HFFc6 (cell line): ENCODE data around the gene CASP6. TPM values are rescaled to one million over a fixed set of nuclear protein-coding genes. Genes with fewer than 3 reads are reported as not detected.

Source experiments
- DNase-seq: peaks from one replicate; pipeline ENCODE4 v3.0.0-alpha.2; 2018
- H3K27ac Mint-ChIP-seq: 2 replicates; pipeline ENCODE4 v1.8.0; 2020; ENCODE audit warnings: mild to moderate bottlenecking, mixed read lengths
- H3K27me3 Mint-ChIP-seq: 2 replicates; pipeline ENCODE4 v1.8.0; 2021; ENCODE audit warnings: mild to moderate bottlenecking, moderate library complexity, mixed read lengths; ENCODE audit not compliant: insufficient read depth
- H3K36me3 Mint-ChIP-seq: 2 replicates; pipeline ENCODE4 v1.8.0; 2021; ENCODE audit warnings: low read depth, mixed read lengths
- H3K4me1 Mint-ChIP-seq: 2 replicates; pipeline ENCODE4 v1.8.0; 2020; ENCODE audit warnings: low read depth, mixed read lengths
- H3K4me3 Mint-ChIP-seq: 2 replicates; pipeline ENCODE4 v1.8.0; 2020; ENCODE audit warnings: mild to moderate bottlenecking, moderate library complexity, mixed read lengths
- H3K9me3 Mint-ChIP-seq: 2 replicates; pipeline ENCODE4 v1.8.0; 2020; ENCODE audit warnings: mild to moderate bottlenecking, mixed read lengths
- total RNA-seq, 6 experiments: library from RNA; stranded (reverse); fragmentation: NEBNext Ultra II Directional; extraction: Animal tissue kit (Norgen Biotek cat#: 25700); gene quantifications; 2 replicates in 1 of 6; 3 replicates in 5 of 6; pipeline ENCODE4 v1.2.3, GENCODE V29; 2021
- TF ChIP-seq, protein P1 (sequence below): fragments of 200-600 bp; sonication (generic); IDR thresholded peaks from 2 replicates; pipeline ENCODE4 v1.5.0; 2021; ENCODE audit warnings: antibody characterized with exemption, mild to moderate bottlenecking

CASP6 gene
- total RNA-seq, 6 experiments from 2014 or later, result 14.2 to 19.9 (median 16.3) TPM

- H3K4me3 Mint-ChIP-seq, result no peak overlapping the region
- H3K27me3 Mint-ChIP-seq, result no peaks in the 10 kb centered on the region
- no peak overlapping the region for H3K27ac Mint-ChIP-seq
- peaks cover 6% of the 10 kb centered on the region for H3K36me3 Mint-ChIP-seq
- peaks cover 4% of the 10 kb centered on the region; the same call in 1 of the 2 replicates for H3K9me3 Mint-ChIP-seq
- no peak for DNase-seq
- H3K4me1 Mint-ChIP-seq, result no peaks in the 10 kb centered on the region
- TF ChIP-seq, protein P1, sequence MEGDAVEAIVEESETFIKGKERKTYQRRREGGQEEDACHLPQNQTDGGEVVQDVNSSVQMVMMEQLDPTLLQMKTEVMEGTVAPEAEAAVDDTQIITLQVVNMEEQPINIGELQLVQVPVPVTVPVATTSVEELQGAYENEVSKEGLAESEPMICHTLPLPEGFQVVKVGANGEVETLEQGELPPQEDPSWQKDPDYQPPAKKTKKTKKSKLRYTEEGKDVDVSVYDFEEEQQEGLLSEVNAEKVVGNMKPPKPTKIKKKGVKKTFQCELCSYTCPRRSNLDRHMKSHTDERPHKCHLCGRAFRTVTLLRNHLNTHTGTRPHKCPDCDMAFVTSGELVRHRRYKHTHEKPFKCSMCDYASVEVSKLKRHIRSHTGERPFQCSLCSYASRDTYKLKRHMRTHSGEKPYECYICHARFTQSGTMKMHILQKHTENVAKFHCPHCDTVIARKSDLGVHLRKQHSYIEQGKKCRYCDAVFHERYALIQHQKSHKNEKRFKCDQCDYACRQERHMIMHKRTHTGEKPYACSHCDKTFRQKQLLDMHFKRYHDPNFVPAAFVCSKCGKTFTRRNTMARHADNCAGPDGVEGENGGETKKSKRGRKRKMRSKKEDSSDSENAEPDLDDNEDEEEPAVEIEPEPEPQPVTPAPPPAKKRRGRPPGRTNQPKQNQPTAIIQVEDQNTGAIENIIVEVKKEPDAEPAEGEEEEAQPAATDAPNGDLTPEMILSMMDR, result no peak
Measured at GRCh38 chr4:109645874-109646710, 57.2 kb downstream of the CASP6 start.

DNA sequence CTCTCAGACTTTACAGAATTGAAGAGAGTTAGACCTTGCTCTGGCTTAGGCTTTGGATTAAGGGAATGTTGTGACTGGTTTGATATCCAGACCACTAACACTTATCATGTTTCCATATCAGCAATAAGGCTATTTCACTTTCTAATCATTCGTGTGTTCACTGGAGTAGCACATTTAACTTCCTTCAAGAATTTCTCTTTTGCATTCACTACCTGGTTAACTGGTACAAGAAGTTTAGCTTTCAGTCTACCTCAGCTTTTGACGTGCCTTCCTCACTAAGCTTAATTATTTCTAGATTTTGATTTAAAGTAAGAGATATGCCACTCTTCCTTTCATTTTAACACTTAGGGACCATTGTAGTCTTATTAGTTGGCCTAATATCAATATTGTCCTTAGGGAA lies 62.6 kb downstream of the CASP6 start:
- no peak overlapping the region for H3K4me3 Mint-ChIP-seq
- H3K27ac Mint-ChIP-seq, result no peak overlapping the region
- DNase-seq, result no peak
- H3K27me3 Mint-ChIP-seq, result no peaks in the 10 kb centered on the region
- TF ChIP-seq, protein P1, result no peak
- H3K9me3 Mint-ChIP-seq, result no peaks in the 10 kb centered on the region
- no peaks in the 10 kb centered on the region for H3K4me1 Mint-ChIP-seq
- no peaks in the 10 kb centered on the region; the same call in 1 of the 2 replicates for H3K36me3 Mint-ChIP-seq

Other genes with a start within 250 kb of the CASP6 start
- 10 to 100 TPM; 10.2 to 16.5 (median 15.3) TPM for gene MCUB, start 143.2 kb downstream of the CASP6 start, total RNA-seq
- gene PLA2G12A, start 26.6 kb upstream of the CASP6 start, total RNA-seq, result 10 to 100 TPM; 33.1 to 40.7 (median 38.1) TPM
- not detected for gene CFI, start 98.6 kb upstream of the CASP6 start, total RNA-seq
- 10 to 100 TPM; 20.1 to 26.8 (median 24.8) TPM for gene GAR1, start 112.3 kb upstream of the CASP6 start, total RNA-seq
- gene RRH, start 124.5 kb upstream of the CASP6 start, total RNA-seq, result not detected
- gene LRIT3, start 144.7 kb upstream of the CASP6 start, total RNA-seq, result under 1 TPM in 1 of 6 experiments, not detected in 5; 0.05 TPM
- 1 to 10 TPM; 1.1 to 2.2 (median 1.7) TPM for gene EGF, start 209.4 kb upstream of the CASP6 start, total RNA-seq